Mammary epithelial cell (primary cell): ENCODE results near the gene MUC6.

ENCODE experiments used
- EZH2 ChIP-seq: IDR thresholded peaks from 2 replicates; pipeline ENCODE4 v1.6.1; 2012; ENCODE audit warnings: low read length, inconsistent platforms, borderline replicate concordance
- TF ChIP-seq, protein P1 (sequence below), 2 donors: IDR thresholded peaks in 1 of 2; conservative IDR thresholded peaks in 1 of 2; 2 replicates each; pipeline ENCODE4 v1.5.1; 2011 to 2012; ENCODE audit warnings: inconsistent platforms in 2 of 2, low read length in 2 of 2, mild to moderate bottlenecking in 2 of 2, control low read depth in 1 of 2, low read depth in 1 of 2; ENCODE audit not compliant: insufficient read depth in 1 of 2; ENCODE audit errors: extremely low read depth in 1 of 2

GRCh38 chr11:970319-970871 is 66.1 kb downstream of the MUC6 start:
- TF ChIP-seq EZH2, result no peak
- TF ChIP-seq, protein P1, sequence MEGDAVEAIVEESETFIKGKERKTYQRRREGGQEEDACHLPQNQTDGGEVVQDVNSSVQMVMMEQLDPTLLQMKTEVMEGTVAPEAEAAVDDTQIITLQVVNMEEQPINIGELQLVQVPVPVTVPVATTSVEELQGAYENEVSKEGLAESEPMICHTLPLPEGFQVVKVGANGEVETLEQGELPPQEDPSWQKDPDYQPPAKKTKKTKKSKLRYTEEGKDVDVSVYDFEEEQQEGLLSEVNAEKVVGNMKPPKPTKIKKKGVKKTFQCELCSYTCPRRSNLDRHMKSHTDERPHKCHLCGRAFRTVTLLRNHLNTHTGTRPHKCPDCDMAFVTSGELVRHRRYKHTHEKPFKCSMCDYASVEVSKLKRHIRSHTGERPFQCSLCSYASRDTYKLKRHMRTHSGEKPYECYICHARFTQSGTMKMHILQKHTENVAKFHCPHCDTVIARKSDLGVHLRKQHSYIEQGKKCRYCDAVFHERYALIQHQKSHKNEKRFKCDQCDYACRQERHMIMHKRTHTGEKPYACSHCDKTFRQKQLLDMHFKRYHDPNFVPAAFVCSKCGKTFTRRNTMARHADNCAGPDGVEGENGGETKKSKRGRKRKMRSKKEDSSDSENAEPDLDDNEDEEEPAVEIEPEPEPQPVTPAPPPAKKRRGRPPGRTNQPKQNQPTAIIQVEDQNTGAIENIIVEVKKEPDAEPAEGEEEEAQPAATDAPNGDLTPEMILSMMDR (conservative IDR thresholded peaks at IDR 0.05 in 1 of 2, IDR thresholded peaks at IDR 0.05 in 1 of 2; ENCODE audit: extremely low read depth in 1 of 2, insufficient read depth in 1 of 2, low read depth in 1 of 2, low read length in 2 of 2), result no peak
